Neutrophil (primary cell): ENCODE results near the gene TRIM63.

ENCODE experiments used
- H3K27ac ChIP-seq: fragments of 200-600 bp; sonication (generic); 2 replicates; pipeline ENCODE4 v1.5.1; 2016; ENCODE audit warnings: mild to moderate bottlenecking, moderate library complexity
- H3K27me3 ChIP-seq: fragments of 200-600 bp; sonication (generic); 2 replicates; pipeline ENCODE4 v1.6.0; 2016; ENCODE audit warnings: mild to moderate bottlenecking
- H3K36me3 ChIP-seq: fragments of 200-600 bp; sonication (generic); 2 replicates; pipeline ENCODE4 v1.5.1; 2017
- H3K4me1 ChIP-seq, 2 experiments: fragments of 200-600 bp in 1 of 2; sonication (generic) in 1 of 2; 1 replicate in 1 of 2; 2 replicates in 1 of 2; pipeline versions ENCODE4 v1.5.1 to v1.6.1; 2013 to 2016; ENCODE audit warnings: low read depth in 1 of 2, low read length in 1 of 2, mild to moderate bottlenecking in 1 of 2, moderate library complexity in 1 of 2; ENCODE audit not compliant: control insufficient read depth in 1 of 2, insufficient read depth in 1 of 2
- H3K4me3 ChIP-seq, 2 experiments: fragments of 200-600 bp in 1 of 2; sonication (generic) in 1 of 2; 1 replicate in 1 of 2; 2 replicates in 1 of 2; pipeline ENCODE4 v1.5.1; 2013 to 2016; ENCODE audit warnings: low read depth in 1 of 2, low read length in 1 of 2, mild to moderate bottlenecking in 1 of 2, moderate library complexity in 1 of 2
- H3K9me3 ChIP-seq: fragments of 200-600 bp; sonication (generic); 2 replicates; pipeline ENCODE4 v1.5.1; 2016
- CTCF ChIP-seq: fragments of 200-600 bp; sonication (generic); IDR thresholded peaks from 2 replicates; pipeline ENCODE4 v1.5.1; 2016; ENCODE audit warnings: antibody characterized with exemption

The TRIM63 gene

GRCh38 chr1:26077524-26077923, 10.1 kb upstream of the TRIM63 start:
- H3K27ac ChIP-seq: no peak overlapping the region
- H3K27me3 ChIP-seq: peaks cover 50% of the 10 kb centered on the region
- no peak overlapping the region for H3K4me3 ChIP-seq
- H3K9me3 ChIP-seq: no peaks in the 10 kb centered on the region
- no peaks in the 10 kb centered on the region for H3K4me1 ChIP-seq
- no peak for TF ChIP-seq CTCF
- no peaks in the 10 kb centered on the region for H3K36me3 ChIP-seq

- H3K9me3 ChIP-seq: no peaks in the 10 kb centered on the region
- H3K4me3 ChIP-seq: no peak overlapping the region
- H3K27me3 ChIP-seq: peaks cover 51% of the 10 kb centered on the region
Observed at GRCh38 chr1:26075421-26076144, 8.2 kb upstream of the TRIM63 start.

GRCh38 chr1:26072305-26072704, 4.9 kb upstream of the TRIM63 start:
- H3K27ac ChIP-seq: no peak overlapping the region
- no peaks in the 10 kb centered on the region for H3K4me1 ChIP-seq
- H3K4me3 ChIP-seq: no peak overlapping the region
- H3K36me3 ChIP-seq: no peaks in the 10 kb centered on the region
- H3K27me3 ChIP-seq: peaks cover 71% of the 10 kb centered on the region
- no peaks in the 10 kb centered on the region for H3K9me3 ChIP-seq
- TF ChIP-seq CTCF: no peak

More at GRCh38 chr1:26075421-26076144, 8.2 kb upstream of the TRIM63 start:
- Histone ChIP-seq H3K27ac (no peak overlapping the region), H3K4me1 (no peaks in the 10 kb centered on the region), H3K36me3 (no peaks in the 10 kb centered on the region)
- no peak for TF ChIP-seq CTCF

GRCh38 chr1:26070963-26071342, 3.5 kb upstream of the TRIM63 start:
- Histone ChIP-seq H3K27me3 (peaks cover 71% of the 10 kb centered on the region), H3K36me3 (no peaks in the 10 kb centered on the region), H3K27ac (no peak overlapping the region), H3K4me3 (no peak overlapping the region), H3K9me3 (no peaks in the 10 kb centered on the region), H3K4me1 (no peaks in the 10 kb centered on the region)
- no peak for TF ChIP-seq CTCF

- Histone ChIP-seq H3K4me3 (no peak overlapping the region), H3K4me1 (no peaks in the 10 kb centered on the region), H3K27me3 (peaks cover 65% of the 10 kb centered on the region), H3K36me3 (no peaks in the 10 kb centered on the region), H3K27ac (no peak overlapping the region), H3K9me3 (no peaks in the 10 kb centered on the region)
- TF ChIP-seq CTCF: no peak
Observed at GRCh38 chr1:26070296-26070962, 3.0 kb upstream of the TRIM63 start.
